ENCODE results near the gene RAD18. TPM values are rescaled to one million over a fixed set of nuclear protein-coding genes. Genes with fewer than 3 reads are reported as not detected.

RAD18 gene
- total RNA-seq, 1 experiment from 2014 or later = 13.8 TPM

DNA sequence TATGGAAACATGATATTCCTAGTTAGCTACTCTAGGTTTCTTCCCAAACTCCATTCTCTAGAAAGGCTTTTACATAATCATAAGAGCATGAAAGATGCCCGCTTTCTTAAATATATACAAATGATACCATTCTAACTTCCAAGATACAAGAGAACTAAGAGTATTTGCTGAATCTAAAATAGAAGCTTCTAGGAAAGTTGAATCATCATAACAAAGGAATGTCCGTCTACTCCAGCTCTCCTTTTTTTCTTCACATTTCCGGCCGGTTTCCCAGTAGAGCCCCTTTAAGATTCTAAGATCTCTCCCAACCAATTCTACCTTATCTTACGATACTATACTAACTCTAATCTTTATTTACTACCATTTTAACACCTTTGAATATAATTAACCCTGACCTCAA, 60.1 kb downstream of the RAD18 start:
- intact Hi-C loops (cut with micrococcal nuclease; ENCODE audit: unreplicated experiment) (no loop called here), in situ Hi-C loops (cut with HindIII; ENCODE audit: low pct_unique_long_range_greater_than_20kb, low sequenced_read_pairs) (no loop called here)
- H3K27me3 ChIP-seq (ENCODE audit: control insufficient read depth, insufficient read depth, low read length) = no peaks in the 10 kb centered on the region
- POLR2A ChIA-PET = no interaction called here
- no peaks in the 10 kb centered on the region; the same call in 1 of the 2 replicates for H3K36me3 ChIP-seq (ENCODE audit: control insufficient read depth, insufficient read depth, low read length)
- DNase-seq (ENCODE audit: low read depth, low spot score) (no peak), ATAC-seq (no peak)
- no peak overlapping the region for H3K4me3 ChIP-seq (ENCODE audit: low read depth in 2 of 2, low read length in 2 of 2)
- CTCF ChIA-PET = no interaction called here
- TF ChIP-seq, protein P1, sequence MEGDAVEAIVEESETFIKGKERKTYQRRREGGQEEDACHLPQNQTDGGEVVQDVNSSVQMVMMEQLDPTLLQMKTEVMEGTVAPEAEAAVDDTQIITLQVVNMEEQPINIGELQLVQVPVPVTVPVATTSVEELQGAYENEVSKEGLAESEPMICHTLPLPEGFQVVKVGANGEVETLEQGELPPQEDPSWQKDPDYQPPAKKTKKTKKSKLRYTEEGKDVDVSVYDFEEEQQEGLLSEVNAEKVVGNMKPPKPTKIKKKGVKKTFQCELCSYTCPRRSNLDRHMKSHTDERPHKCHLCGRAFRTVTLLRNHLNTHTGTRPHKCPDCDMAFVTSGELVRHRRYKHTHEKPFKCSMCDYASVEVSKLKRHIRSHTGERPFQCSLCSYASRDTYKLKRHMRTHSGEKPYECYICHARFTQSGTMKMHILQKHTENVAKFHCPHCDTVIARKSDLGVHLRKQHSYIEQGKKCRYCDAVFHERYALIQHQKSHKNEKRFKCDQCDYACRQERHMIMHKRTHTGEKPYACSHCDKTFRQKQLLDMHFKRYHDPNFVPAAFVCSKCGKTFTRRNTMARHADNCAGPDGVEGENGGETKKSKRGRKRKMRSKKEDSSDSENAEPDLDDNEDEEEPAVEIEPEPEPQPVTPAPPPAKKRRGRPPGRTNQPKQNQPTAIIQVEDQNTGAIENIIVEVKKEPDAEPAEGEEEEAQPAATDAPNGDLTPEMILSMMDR (IDR thresholded peaks at IDR 0.05) = no peak
- no peak for TF ChIP-seq POLR2AphosphoS5 (IDR thresholded peaks at IDR 0.05; ENCODE audit: low read depth, low read length)
- TF ChIP-seq TCF7L2 (IDR thresholded peaks at IDR 0.05; ENCODE audit: low read depth, low read length) = no peak
- TF ChIP-seq, protein P2, sequence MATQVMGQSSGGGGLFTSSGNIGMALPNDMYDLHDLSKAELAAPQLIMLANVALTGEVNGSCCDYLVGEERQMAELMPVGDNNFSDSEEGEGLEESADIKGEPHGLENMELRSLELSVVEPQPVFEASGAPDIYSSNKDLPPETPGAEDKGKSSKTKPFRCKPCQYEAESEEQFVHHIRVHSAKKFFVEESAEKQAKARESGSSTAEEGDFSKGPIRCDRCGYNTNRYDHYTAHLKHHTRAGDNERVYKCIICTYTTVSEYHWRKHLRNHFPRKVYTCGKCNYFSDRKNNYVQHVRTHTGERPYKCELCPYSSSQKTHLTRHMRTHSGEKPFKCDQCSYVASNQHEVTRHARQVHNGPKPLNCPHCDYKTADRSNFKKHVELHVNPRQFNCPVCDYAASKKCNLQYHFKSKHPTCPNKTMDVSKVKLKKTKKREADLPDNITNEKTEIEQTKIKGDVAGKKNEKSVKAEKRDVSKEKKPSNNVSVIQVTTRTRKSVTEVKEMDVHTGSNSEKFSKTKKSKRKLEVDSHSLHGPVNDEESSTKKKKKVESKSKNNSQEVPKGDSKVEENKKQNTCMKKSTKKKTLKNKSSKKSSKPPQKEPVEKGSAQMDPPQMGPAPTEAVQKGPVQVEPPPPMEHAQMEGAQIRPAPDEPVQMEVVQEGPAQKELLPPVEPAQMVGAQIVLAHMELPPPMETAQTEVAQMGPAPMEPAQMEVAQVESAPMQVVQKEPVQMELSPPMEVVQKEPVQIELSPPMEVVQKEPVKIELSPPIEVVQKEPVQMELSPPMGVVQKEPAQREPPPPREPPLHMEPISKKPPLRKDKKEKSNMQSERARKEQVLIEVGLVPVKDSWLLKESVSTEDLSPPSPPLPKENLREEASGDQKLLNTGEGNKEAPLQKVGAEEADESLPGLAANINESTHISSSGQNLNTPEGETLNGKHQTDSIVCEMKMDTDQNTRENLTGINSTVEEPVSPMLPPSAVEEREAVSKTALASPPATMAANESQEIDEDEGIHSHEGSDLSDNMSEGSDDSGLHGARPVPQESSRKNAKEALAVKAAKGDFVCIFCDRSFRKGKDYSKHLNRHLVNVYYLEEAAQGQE (IDR thresholded peaks at IDR 0.05; ENCODE audit: insufficient read depth in 1 of 2, low read depth in 2 of 2, low read length in 1 of 2) = no peak
- no peak for TF ChIP-seq SIN3A (IDR thresholded peaks at IDR 0.05; ENCODE audit: borderline replicate concordance, insufficient read depth, low read depth, low read length)
- H3K27ac ChIP-seq (ENCODE audit: low read length) = no peak overlapping the region
- no TSS peak for BruUV-seq (replicated peaks)
- H3K4me1 ChIP-seq (ENCODE audit: control insufficient read depth, insufficient read depth, low read length) = no peaks in the 10 kb centered on the region
- no peaks in the 10 kb centered on the region for H3K9me3 ChIP-seq (ENCODE audit: control insufficient read depth, insufficient read depth, low read depth, low read length)

DNA sequence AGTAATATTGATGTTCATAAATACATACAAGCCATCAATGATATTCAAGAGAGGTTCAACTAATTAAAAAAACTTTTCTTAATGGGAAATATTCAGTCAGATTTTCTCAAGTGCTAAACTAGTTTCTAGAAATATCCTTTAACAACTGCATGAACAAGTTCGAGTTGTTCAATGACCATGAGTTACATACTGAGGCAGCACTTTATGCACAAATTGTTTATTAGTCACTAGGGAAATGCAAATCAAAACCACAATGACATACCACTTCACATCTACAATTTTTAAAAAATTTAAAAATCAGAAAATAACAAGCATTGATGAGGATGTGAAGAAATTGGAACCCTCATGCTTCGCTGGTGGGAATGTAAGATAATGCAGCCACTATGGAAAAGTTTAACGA, 62.4 kb downstream of the RAD18 start:
- no peak overlapping the region for H3K27ac ChIP-seq (ENCODE audit: low read length)
- no peak for DNase-seq (ENCODE audit: low read depth, low spot score)
- no peak overlapping the region for H3K4me3 ChIP-seq (ENCODE audit: low read depth in 2 of 2, low read length in 2 of 2)
- no peaks in the 10 kb centered on the region for H3K9me3 ChIP-seq (ENCODE audit: control insufficient read depth, insufficient read depth, low read depth, low read length)
- POLR2A ChIA-PET = no interaction called here
- in situ Hi-C loops (cut with HindIII; ENCODE audit: low pct_unique_long_range_greater_than_20kb, low sequenced_read_pairs) (no loop called here), intact Hi-C loops (cut with micrococcal nuclease; ENCODE audit: unreplicated experiment) (no loop called here)
- ATAC-seq = no peak
- CTCF ChIA-PET = no interaction called here
- H3K36me3 ChIP-seq (ENCODE audit: control insufficient read depth, insufficient read depth, low read length) = no peaks in the 10 kb centered on the region; the same call in 1 of the 2 replicates
- BruUV-seq (replicated peaks) = no TSS peak
- TF ChIP-seq SIN3A (IDR thresholded peaks at IDR 0.05; ENCODE audit: borderline replicate concordance, insufficient read depth, low read depth, low read length) (no peak), POLR2AphosphoS5 (IDR thresholded peaks at IDR 0.05; ENCODE audit: low read depth, low read length) (no peak)
- no peaks in the 10 kb centered on the region for H3K27me3 ChIP-seq (ENCODE audit: control insufficient read depth, insufficient read depth, low read length)
- H3K4me1 ChIP-seq (ENCODE audit: control insufficient read depth, insufficient read depth, low read length) = no peaks in the 10 kb centered on the region

DNA sequence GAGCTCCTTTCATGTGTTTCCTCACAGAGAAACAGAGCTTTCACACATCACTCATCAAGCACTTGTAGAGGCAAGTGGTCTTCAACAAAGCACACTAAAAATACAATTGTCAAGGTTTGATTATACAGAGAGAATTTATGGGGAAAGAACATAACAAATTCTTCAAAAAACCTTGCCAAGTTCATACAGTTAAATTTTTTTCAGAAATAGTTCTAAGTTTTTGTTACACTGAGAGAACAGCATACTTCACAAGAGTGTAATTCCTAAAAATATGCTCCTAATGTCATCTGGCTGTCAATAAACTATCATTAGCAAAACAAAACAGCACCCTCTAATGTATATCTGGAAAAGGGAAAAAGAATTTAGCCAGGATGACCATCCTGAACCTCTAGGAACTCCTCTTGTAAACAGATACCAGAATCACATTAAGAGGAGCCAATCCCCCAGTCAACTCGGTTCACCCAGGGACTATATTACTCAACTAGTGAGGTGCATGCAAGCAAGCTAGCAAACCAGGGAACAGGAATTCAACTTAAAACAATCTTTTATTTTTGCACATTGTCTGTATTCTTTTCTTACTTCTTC, 63.3 kb downstream of the RAD18 start:
- in situ Hi-C loops (cut with HindIII; ENCODE audit: low pct_unique_long_range_greater_than_20kb, low sequenced_read_pairs) = no loop called here
- no peaks in the 10 kb centered on the region for H3K4me1 ChIP-seq (ENCODE audit: control insufficient read depth, insufficient read depth, low read length)
- no peaks in the 10 kb centered on the region; the same call in 1 of the 2 replicates for H3K36me3 ChIP-seq (ENCODE audit: control insufficient read depth, insufficient read depth, low read length)
- no peak for TF ChIP-seq TCF7L2 (IDR thresholded peaks at IDR 0.05; ENCODE audit: low read depth, low read length)
- ChIA-PET CTCF (no interaction called here), POLR2A (no interaction called here)
- DNase-seq (ENCODE audit: low read depth, low spot score) = no peak
- intact Hi-C loops (cut with micrococcal nuclease; ENCODE audit: unreplicated experiment) = no loop called here
- ATAC-seq = no peak
- no peak overlapping the region for H3K27ac ChIP-seq (ENCODE audit: low read length)
- BruUV-seq (replicated peaks) = no TSS peak
- no peaks in the 10 kb centered on the region for H3K27me3 ChIP-seq (ENCODE audit: control insufficient read depth, insufficient read depth, low read length)
- no peaks in the 10 kb centered on the region for H3K9me3 ChIP-seq (ENCODE audit: control insufficient read depth, insufficient read depth, low read depth, low read length)
- no peak overlapping the region for H3K4me3 ChIP-seq (ENCODE audit: low read depth in 2 of 2, low read length in 2 of 2)

All from Panc1 (cell line).